Sciatic nerve (tissue), 2 donors: ENCODE measurements around the gene OTUB2. TPM values are rescaled to one million over a fixed set of nuclear protein-coding genes. Genes with fewer than 3 reads are reported as not detected.

ENCODE experiments used
- ATAC-seq: fragments of 200-7000 bp; cut with Tn5 transposase; one replicate; pipeline ENCODE4 v1.9.1; 2020; ENCODE audit warnings: mild to moderate bottlenecking, moderate library complexity
- DNase-seq: peaks from one replicate; pipeline ENCODE4 v3.0.0-alpha.2; 2020; ENCODE audit warnings: low spot score
- intact Hi-C: fragments of 100-400 bp; cut with DNase I; formaldehyde crosslinking; loops from one replicate; pipeline ENCODE4 v1.14.2; 2022
- total RNA-seq: library from RNA; stranded (reverse); fragmentation: NEBNext Ultra II Directional; extraction: Animal tissue kit (Norgen Biotek cat#: 25700); gene quantifications from one replicate; pipeline ENCODE4 v1.2.1, GENCODE V29; 2021
- donor health status: DM: no; HTN: no; CAD: no.
- donor health status: DM: no; HTN: no; CAD: no.

The OTUB2 gene
- total RNA-seq, 1 donor from 2014 or later = 0.80 TPM

- DNase-seq = no peak
- intact Hi-C loops = no loop called here
- ATAC-seq = no peak
Observed at GRCh38 chr14:94077111-94077821, 51.1 kb downstream of the OTUB2 start.

- intact Hi-C loops = no loop called here
- no peak for ATAC-seq
- DNase-seq = no peak
Observed at GRCh38 chr14:94077823-94078222, 51.7 kb downstream of the OTUB2 start.

GRCh38 chr14:94079891-94080620 lies 53.9 kb downstream of the OTUB2 start:
- no peak for ATAC-seq
- intact Hi-C loops = no loop called here
- DNase-seq = no peak

GRCh38 chr14:94080621-94081385 lies 54.7 kb downstream of the OTUB2 start, which contains the start of the genes DDX24 and IFI27L1:
Gene DDX24, minus strand, starts transcription at chr14:94081202. Its CDS starts 1,460 bp downstream, at chr14:94079742.
Gene IFI27L1, plus strand, starts transcription at chr14:94081310. Its CDS starts 15,628 bp downstream, at chr14:94096938.
- intact Hi-C loops = no loop called here
- ATAC-seq (peak; percentile 100), DNase-seq (peak; percentile 98)

GRCh38 chr14:94081386-94081820 lies 55.3 kb downstream of the OTUB2 start:
- no peak for DNase-seq
- ATAC-seq = peak; percentile 25
- intact Hi-C loops = no loop called here

- intact Hi-C loops = no loop called here
- DNase-seq (no peak), ATAC-seq (no peak)
Observed at GRCh38 chr14:94087891-94088290, 61.8 kb downstream of the OTUB2 start.

GRCh38 chr14:94088516-94088915 lies 62.4 kb downstream of the OTUB2 start:
- ATAC-seq (no peak), DNase-seq (no peak)
- intact Hi-C loops = no loop called here

- ATAC-seq (no peak), DNase-seq (no peak)
- intact Hi-C loops = no loop called here
Observed at GRCh38 chr14:94089479-94089878, 63.3 kb downstream of the OTUB2 start.

- ATAC-seq (no peak), DNase-seq (no peak)
- intact Hi-C loops = no loop called here
Observed at GRCh38 chr14:94093418-94093817, 67.3 kb downstream of the OTUB2 start.

GRCh38 chr14:94097091-94097490 lies 71.0 kb downstream of the OTUB2 start:
- intact Hi-C loops = no loop called here
- ATAC-seq (no peak), DNase-seq (no peak)

Other genes with a start within 250 kb of the OTUB2 start
- gene PRIMA1, start 237.9 kb upstream of the OTUB2 start, total RNA-seq = 73.3 TPM
- not detected for gene FAM181A, start 99.0 kb upstream of the OTUB2 start, total RNA-seq
- gene ASB2, start 49.8 kb upstream of the OTUB2 start, total RNA-seq = 1.4 TPM
- not detected for gene CCDC197, start 29.0 kb upstream of the OTUB2 start, total RNA-seq
- 181 TPM for gene DDX24, start 54.9 kb downstream of the OTUB2 start, total RNA-seq
- 20.5 TPM for gene IFI27L1, start 55.0 kb downstream of the OTUB2 start, total RNA-seq
- 219 TPM for gene IFI27, start 84.4 kb downstream of the OTUB2 start, total RNA-seq
- 85.4 TPM for gene IFI27L2, start 103.3 kb downstream of the OTUB2 start, total RNA-seq
- gene PPP4R4, start 148.0 kb downstream of the OTUB2 start, total RNA-seq = 1.0 TPM